Stimulated activated effector memory CD8-positive, alpha-beta T cell treated with anti-CD3 and anti-CD28 coated beads, Interleukin-12 subunit alpha, Interleukin-12 subunit beta, amount 100 ng/mL, for 72 hours (primary cell): ENCODE data around the gene SSBP4.

Source experiments
- ATAC-seq: fragments of 150-1000 bp; cut with Tn5 transposase; 2 replicates; pipeline ENCODE4 v1.10.0; 2021
- DNase-seq, 2 donors: peaks; one replicate each; pipeline ENCODE4 v3.0.0; 2021 to 2022; ENCODE audit warnings: low spot score in 2 of 2
- H3K27ac Mint-ChIP-seq: one replicate; pipeline ENCODE4 v1.8.0; 2022; ENCODE audit warnings: mild to moderate bottlenecking, mixed read lengths
- H3K36me3 Mint-ChIP-seq: one replicate; pipeline ENCODE4 v1.8.0; 2022; ENCODE audit warnings: mild to moderate bottlenecking, mixed read lengths
- H3K4me1 Mint-ChIP-seq: one replicate; pipeline ENCODE4 v1.8.0; 2022; ENCODE audit warnings: mixed read lengths
- H3K4me3 Mint-ChIP-seq: one replicate; pipeline ENCODE4 v1.8.0; 2022; ENCODE audit warnings: mild to moderate bottlenecking, mixed read lengths
- H3K9me3 Mint-ChIP-seq: one replicate; pipeline ENCODE4 v1.8.0; 2022; ENCODE audit warnings: mixed read lengths

SSBP4 gene

DNA sequence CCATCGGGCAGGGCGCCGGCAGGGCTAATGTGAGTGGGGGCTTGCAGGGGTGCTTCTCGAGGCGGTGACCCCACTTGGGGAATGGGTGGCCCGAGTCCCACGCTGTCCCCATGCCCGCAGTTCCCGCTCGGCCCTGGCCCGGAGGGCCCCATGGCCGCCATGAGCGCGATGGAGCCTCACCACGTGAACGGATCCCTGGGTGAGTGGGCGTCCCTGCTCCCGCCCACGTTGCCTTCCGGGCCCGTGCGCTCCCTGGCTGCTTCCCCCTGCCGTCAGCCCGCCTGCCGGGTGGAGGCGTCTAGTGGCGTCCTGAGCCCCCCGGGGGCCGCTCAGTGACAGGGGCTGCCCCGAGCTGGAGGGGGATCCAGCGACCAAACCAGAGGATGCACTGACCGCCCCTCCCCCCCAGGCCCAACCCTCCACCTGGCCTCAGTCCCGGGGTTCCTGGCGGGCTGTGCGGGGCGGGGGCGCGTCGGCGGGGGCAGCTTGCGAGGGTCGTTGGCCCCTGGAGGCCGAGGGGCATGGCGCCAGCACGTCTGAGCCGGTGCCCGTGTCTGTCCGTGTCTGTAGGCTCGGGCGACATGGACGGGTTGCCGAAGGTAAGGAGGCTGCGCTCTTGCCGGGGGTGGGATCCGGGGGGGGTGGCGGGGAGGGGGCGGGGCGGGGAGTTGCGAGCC lies 14.0 kb downstream of the SSBP4 start:
- H3K27ac Mint-ChIP-seq, result no peak overlapping the region
- peaks cover 53% of the 10 kb centered on the region for H3K36me3 Mint-ChIP-seq
- no peak for ATAC-seq
- no peak for DNase-seq
- H3K4me1 Mint-ChIP-seq, result peaks cover 34% of the 10 kb centered on the region
- no peaks in the 10 kb centered on the region for H3K9me3 Mint-ChIP-seq
- H3K4me3 Mint-ChIP-seq, result no peak overlapping the region

DNA sequence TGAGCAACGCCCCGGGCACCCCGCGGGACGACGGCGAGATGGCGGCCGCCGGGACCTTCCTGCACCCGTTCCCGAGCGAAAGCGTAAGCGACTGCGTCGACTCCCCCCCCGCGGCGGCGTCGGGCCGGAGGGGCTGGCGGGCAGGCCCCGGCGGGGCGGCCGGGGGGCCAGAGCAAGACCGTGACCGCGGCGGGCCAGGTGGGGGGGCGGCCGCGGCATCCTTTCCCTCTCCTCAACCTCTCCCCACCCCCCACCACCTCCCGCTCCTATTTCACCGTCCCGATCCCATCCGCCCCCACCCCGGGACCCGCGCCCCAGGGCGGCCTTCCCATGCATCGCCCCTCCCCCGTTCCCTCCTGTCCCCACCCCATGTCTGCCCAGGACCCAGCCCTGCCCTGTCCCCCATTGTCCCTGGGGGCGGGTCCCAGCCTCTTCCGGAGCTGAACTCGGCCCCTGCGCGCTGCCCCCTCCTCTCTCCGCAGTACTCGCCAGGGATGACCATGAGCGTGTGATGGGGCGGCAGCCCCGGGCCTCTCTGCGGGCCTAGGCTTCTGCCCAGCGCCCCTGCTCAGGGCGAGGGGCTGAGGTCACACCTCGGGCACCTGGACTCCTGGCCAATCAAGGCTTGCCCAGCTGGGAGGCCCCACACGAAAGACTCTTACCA lies 14.7 kb downstream of the SSBP4 start:
- DNase-seq, result no peak
- Mint-ChIP-seq H3K36me3 (peaks cover 60% of the 10 kb centered on the region), H3K4me3 (peak overlapping the region; percentile 37), H3K9me3 (no peaks in the 10 kb centered on the region), H3K4me1 (peaks cover 38% of the 10 kb centered on the region), H3K27ac (peak overlapping the region; percentile 78)
- ATAC-seq, result no peak

DNA sequence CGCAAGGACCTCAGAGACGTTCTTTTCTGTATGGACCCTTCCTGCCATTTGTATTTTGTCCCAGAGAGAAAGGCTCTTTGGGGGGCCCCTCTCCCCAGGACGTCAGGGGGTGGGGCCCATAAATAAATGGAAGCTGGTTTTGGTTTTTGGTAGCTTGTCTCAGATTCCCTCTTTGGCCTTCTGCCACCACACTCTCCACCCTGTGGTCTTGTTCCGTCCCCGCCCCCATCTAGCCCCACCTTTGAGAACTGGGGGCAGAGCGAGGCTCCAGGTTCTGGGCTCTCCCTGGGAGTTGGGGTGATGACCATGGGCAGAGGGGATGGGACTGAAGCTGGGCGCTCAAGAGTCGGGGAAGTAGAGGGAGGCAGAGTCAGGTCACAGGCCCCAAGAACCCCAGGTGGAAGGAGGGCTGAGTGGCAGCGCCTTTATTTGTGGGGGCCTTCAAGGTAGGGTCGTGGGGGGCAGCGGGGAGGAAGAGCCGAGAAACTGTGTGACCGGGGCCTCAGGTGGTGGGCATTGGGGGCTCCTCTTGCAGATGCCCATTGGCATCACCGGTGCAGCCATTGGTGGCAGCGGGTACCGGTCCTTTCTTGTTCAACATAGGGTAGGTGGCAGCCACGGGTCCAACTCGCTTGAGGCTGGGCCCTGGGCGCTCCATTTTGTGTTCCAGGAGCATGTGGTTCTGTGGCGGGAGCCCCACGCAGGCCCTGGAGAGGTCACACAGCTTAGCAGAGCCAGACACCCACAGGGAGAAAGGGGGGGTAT lies 15.4 kb downstream of the SSBP4 start:
- H3K4me3 Mint-ChIP-seq, result peak overlapping the region; percentile 37
- no peak for ATAC-seq
- H3K9me3 Mint-ChIP-seq, result no peaks in the 10 kb centered on the region
- no peak for DNase-seq
- H3K27ac Mint-ChIP-seq, result peak overlapping the region; percentile 78
- H3K36me3 Mint-ChIP-seq, result peaks cover 67% of the 10 kb centered on the region
- H3K4me1 Mint-ChIP-seq, result peaks cover 44% of the 10 kb centered on the region

DNA sequence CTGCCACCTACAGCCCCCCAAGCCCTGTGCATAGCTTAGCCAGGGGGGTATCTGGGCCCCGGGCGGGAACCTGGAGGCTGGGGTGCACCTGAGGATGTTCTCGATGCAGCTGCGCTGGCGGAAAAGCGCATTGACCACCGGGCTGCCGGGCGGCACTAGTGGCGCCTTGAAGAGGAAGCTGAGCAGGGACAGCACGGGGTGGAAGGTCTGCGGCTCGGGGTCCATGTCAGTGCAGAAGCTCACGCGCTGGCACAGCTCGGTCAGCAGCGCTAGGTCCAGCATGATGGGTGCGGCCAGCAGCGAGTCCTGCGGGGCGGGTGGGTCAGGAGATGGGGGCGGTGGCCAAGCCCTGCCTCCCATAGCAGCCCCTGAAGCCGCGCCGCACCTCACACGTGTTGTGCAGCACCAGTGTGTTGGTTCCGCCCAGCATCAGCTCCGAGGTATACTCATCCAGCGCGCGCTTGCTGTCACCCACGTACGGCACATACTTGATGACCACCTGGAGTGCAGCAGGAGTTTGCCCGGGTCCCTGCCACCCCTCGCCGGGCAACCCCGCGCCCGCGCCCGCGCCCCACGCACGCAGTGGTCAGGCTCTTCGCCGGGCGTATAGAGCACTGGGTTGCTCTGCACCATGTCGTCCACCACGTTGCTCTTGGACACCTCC lies 16.1 kb downstream of the SSBP4 start:
- no peak overlapping the region for H3K4me3 Mint-ChIP-seq
- peaks cover 42% of the 10 kb centered on the region for H3K4me1 Mint-ChIP-seq
- H3K36me3 Mint-ChIP-seq, result peaks cover 73% of the 10 kb centered on the region
- DNase-seq, result no peak
- H3K9me3 Mint-ChIP-seq, result no peaks in the 10 kb centered on the region
- H3K27ac Mint-ChIP-seq, result peak overlapping the region; percentile 78
- ATAC-seq, result no peak

- H3K4me3 Mint-ChIP-seq, result peak overlapping the region; percentile 65
- H3K9me3 Mint-ChIP-seq, result no peaks in the 10 kb centered on the region
- no peak for DNase-seq
- peaks cover 75% of the 10 kb centered on the region for H3K36me3 Mint-ChIP-seq
- H3K27ac Mint-ChIP-seq, result peak overlapping the region; percentile 56
- no peak for ATAC-seq
- H3K4me1 Mint-ChIP-seq, result peaks cover 45% of the 10 kb centered on the region
These were observed 16.9 kb downstream of the SSBP4 start for GRCh38 chr19:18435842-18436670.

GRCh38 chr19:18436671-18437490 lies 17.7 kb downstream of the SSBP4 start:
- Mint-ChIP-seq H3K9me3 (no peaks in the 10 kb centered on the region), H3K36me3 (peaks cover 76% of the 10 kb centered on the region), H3K4me1 (peaks cover 52% of the 10 kb centered on the region), H3K27ac (peak overlapping the region; percentile 56), H3K4me3 (peak overlapping the region; percentile 65)
- ATAC-seq (peak; percentile 73), DNase-seq (peak; percentile 63 to 88)

DNA sequence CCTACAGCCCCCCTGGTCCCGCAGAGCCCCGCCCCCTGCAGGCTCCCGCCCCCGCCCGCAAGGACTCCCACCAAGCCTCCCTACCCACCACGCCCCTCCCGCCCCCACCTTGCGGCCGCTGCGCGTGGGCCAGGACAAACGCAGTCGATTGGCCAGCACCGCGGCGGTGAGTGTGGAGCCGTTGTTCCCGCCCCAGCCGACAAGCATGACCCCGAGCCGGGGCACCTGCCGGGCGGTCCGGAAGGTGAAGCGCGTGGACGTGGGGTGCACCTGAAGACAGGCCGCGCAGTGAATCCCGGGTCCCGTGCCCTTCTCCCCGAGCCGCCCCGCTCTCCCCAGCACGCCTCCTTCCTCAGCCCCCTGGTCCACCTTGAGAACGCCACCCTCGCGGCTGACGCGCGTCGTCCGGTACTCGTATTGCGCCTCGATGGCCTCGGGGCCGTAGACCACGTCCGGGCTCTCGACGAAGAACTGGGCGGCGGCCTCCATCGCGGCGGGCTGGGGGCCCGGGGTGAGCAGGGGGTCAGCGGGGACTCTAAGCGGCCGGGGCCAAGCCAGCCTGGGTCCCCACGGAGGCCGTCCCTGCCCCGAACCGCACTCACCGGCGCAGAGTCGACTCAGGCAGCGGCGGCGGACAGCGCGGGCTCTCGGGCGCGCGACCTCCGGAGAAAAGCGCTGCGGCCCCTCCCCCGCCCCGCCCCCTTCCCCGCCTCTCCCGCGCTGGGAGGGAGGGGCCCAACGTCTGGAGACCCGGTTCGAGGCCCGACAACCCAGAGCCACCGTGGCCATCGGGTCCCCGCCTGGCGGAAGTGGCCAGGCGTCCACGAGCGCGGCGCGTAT lies 18.5 kb downstream of the SSBP4 start, which contains the start of gene ISYNA1:
Gene ISYNA1 (minus strand): TSS at position 643 of the 840 bp plus-strand sequence. CDS start 154 bp downstream, at position 489.
- H3K27ac Mint-ChIP-seq, result peak within 1 kb of the TSS; percentile 56
- H3K36me3 Mint-ChIP-seq, result peaks cover 77% of the 10 kb centered on the region
- DNase-seq, result peak in 1 of 2 donors; percentile 76
- peak within 1 kb of the TSS; percentile 65 for H3K4me3 Mint-ChIP-seq
- H3K9me3 Mint-ChIP-seq, result peaks cover 4% of the 10 kb centered on the region
- peaks cover 57% of the 10 kb centered on the region for H3K4me1 Mint-ChIP-seq
- peak; percentile 35 for ATAC-seq

GRCh38 chr19:18438331-18439024 lies 19.3 kb downstream of the SSBP4 start:
- Mint-ChIP-seq H3K36me3 (peaks cover 79% of the 10 kb centered on the region), H3K27ac (no peak overlapping the region), H3K4me3 (peak overlapping the region; percentile 65), H3K9me3 (peaks cover 4% of the 10 kb centered on the region), H3K4me1 (peaks cover 61% of the 10 kb centered on the region)
- no peak for DNase-seq
- no peak for ATAC-seq

DNA sequence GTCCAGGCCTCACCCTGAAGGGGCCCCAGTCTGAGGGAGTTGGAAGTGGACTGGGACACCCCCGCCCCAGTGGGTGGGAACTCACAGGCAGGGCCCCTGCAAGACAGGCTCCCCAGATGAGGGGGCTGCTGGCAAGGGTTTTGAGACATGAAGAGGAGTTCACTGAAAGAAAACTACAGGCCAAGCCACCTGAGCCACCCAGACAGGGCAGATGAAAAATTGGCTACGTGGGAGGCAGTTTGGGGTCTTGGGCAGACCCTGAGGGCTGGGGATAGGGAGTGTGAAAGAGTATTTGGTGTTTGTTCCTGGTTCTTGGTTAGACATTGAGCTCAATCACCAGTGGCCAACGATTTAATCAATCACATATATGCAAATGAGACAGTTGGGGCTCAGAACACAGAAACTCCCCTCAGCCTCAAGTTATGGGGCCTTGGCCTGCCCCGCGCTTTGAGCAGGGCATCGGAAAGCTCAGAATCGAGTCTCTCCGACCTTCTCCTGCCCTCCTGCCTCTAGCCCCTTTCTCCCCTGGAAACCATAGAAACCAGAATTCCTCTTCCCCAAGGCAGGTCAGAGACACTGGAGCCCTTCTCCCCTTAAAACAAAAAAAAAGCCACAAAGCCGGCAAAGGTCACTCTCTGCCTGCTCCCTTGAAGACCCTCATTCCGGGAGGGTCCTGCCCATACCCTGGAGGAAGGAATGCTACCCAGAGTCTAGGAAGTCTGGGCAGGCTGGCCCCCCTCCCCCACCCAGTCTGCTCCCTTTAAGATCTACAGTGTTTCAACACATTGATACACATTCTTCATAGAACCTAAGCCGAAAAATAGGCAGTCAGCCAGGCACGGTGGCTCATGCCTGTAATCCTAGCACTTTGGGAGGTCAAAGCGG lies 20.1 kb downstream of the SSBP4 start:
- H3K4me3 Mint-ChIP-seq, result no peak overlapping the region
- ATAC-seq (no peak), DNase-seq (no peak)
- H3K27ac Mint-ChIP-seq, result no peak overlapping the region
- H3K4me1 Mint-ChIP-seq, result peaks cover 58% of the 10 kb centered on the region
- H3K9me3 Mint-ChIP-seq, result peaks cover 4% of the 10 kb centered on the region
- peaks cover 83% of the 10 kb centered on the region for H3K36me3 Mint-ChIP-seq

DNA sequence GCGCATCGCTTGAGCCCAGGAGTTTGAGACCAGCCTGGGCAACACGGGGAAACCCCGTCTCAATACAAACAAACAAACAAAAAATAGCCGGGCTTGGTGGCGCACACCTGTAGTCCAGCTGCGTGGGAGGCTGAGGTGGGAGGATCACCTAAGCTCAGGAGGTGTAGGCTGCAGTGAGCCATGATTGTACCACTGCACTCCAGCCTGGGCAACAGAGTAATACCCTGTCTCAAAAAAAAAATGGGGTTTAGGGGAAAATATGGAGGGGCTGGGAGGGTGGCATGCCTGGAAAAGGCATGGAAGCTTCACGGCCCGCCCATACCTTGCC lies 20.7 kb downstream of the SSBP4 start:
- Mint-ChIP-seq H3K4me1 (peaks cover 52% of the 10 kb centered on the region), H3K9me3 (peaks cover 4% of the 10 kb centered on the region)

GRCh38 chr19:18440415-18440877 lies 21.2 kb downstream of the SSBP4 start:
- H3K9me3 Mint-ChIP-seq, result peaks cover 4% of the 10 kb centered on the region
- H3K4me3 Mint-ChIP-seq, result no peak overlapping the region
- H3K27ac Mint-ChIP-seq, result peak overlapping the region; percentile 94
- H3K4me1 Mint-ChIP-seq, result peaks cover 52% of the 10 kb centered on the region
- peaks cover 83% of the 10 kb centered on the region for H3K36me3 Mint-ChIP-seq
- ATAC-seq, result peak; percentile 27
- peak in 1 of 2 donors; percentile 66 for DNase-seq

More for the DNA sequence above, 20.7 kb downstream of the SSBP4 start:
- peaks cover 83% of the 10 kb centered on the region for H3K36me3 Mint-ChIP-seq
- DNase-seq (no peak), ATAC-seq (no peak)
- H3K4me3 Mint-ChIP-seq, result no peak overlapping the region
- peak overlapping the region; percentile 94 for H3K27ac Mint-ChIP-seq
